Superior temporal gyrus (tissue), 1 donor: ENCODE measurements around the gene ELL.

Experiments used
- DNase-seq: peaks from one replicate; pipeline ENCODE4 v3.0.0-alpha.2; 2016; ENCODE audit errors: extremely low spot score

ELL gene

GRCh38 chr19:18504886-18505610, 16.8 kb downstream of the ELL start:
- DNase-seq: peak; percentile 9

GRCh38 chr19:18503971-18504885, 17.6 kb downstream of the ELL start:
- peak; percentile 35 for DNase-seq

DNA sequence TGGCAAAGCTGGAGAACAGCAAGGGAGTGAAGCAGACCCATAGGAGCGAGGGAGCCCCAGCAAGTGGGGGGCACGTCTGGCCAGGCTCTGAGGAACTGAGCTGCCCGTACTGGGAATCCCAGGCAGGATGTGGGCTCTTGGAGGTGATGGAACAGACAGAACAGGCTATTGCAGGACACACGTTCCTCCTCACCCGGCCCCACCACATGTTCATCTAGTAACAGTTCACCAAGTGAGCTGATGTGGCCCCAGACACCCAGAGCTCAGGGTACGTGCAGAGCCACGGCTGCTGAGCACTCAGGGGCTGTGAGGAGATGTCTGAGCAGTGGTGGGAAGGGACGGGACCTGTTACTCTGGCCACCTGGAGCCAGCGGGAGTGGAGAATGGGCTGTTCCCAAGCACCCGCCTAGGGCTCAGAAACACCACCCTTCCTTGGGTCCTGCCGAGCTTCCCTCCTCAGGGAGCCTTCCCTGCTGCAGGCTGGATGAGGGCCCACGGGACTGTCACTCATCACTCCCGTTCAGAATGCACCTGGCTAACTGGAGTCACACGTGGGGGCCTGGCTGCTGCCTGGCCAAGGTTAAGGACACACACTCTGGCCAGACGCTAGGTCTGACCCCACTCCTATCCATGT, 18.4 kb downstream of the ELL start:
- peak; percentile 9 for DNase-seq

DNA sequence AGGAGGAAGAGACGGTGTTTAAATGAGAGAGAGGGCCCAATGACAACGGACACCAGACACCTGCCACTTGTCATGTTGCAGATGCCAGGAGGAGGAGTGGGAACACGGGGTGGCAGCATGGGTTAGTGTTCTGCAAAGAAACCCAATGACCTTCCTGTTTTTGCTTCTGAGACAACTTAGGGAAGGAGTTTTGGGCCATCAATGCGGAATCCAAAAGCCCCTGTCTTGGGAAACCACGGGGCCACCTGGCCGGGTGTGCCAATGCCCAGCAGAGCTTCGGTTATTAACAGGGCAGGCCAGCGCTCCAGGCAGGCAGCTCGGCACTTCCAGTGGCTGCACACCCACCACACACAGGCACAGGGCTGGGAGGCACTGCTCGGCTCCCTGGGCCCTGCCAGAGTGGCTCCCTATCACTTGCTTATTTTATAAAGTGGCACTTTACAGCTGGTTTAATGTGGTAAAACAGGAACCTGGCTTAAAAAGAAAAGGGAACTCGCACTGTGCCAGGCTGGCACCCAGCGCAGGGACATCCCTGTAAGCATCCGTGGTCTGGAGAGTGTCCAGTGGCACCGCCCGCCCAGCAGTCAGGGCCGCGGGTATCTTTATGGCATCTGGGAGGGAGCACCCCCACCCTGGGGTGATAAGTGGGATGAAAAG, 19.1 kb downstream of the ELL start:
- DNase-seq: peak; percentile 46

DNA sequence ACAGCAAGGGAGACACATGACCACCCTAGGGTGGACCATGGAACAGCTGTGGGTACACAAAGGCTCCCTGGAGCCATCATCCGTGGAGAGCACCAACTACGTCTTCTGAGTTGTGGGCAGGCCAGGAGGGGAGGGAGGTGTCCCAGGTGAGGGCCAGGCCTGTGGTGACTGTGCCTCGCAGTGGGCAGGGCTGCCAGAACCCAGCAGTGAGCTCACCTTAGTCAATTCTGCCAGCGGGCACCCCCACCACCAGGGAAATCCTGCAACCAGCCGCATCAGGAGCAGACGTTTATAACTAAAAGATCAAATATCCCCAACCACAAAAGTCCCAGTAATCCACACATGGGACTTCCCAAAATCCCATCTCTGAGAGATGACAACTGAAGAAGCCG, 19.6 kb downstream of the ELL start:
- no peak for DNase-seq

GRCh38 chr19:18501832-18502231, 20.0 kb downstream of the ELL start:
- peak; percentile 7 for DNase-seq

- no peak for DNase-seq
Observed at GRCh38 chr19:18501351-18501750, 20.5 kb downstream of the ELL start.

DNA sequence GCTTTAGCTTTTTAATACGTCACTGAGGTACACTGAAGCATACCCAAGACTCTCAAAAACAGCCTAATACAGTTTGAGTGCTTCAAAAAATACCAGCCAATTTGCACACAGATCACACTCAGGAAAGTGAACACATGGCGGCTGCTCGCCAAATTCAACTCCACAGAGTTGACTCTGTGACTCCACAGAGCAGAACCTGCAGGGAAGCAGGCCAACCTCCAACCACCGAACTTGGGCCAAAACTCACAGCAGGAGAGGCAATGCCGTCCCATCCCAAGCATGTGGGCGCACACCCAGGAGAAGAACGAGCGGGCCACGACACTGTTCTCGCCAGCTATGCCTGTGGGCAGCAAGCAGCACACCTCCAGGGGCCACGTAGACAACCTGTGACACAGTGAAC, 21.1 kb downstream of the ELL start:
- peak; percentile 6 for DNase-seq

DNA sequence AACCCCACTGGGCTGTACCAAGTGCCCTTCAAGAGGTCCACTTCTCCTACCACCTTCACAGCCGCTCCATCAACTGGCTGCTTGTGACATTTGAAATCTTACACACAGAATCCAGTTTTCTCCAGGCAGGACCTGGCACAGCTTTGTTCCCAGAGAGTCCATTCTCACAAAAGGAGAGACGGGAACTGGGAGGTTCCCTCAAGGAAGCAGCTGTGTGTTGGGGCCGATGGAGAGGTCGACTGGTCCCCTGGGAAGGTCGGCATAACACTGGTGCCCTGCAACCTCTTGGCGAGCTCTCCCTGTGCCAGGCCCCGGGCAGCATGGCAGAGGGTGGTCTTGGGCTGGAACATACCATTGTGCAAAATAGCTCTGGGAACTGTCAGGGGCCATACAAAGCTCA, 21.5 kb downstream of the ELL start:
- no peak for DNase-seq

GRCh38 chr19:18499055-18499775, 22.7 kb downstream of the ELL start:
- no peak for DNase-seq

DNA sequence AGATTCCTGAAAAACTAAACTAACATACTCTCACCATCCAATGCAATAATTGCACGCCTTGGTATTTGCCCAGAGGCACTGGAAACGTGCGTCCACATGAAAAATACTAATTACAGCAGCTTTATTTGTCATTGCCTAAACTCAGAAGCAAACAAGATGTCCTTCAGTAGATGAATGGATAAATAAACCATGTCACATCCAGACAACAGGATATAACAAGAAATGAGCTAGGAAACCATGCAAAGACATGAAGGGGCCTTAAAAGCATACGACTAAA, 25.0 kb downstream of the ELL start:
- DNase-seq: no peak

DNA sequence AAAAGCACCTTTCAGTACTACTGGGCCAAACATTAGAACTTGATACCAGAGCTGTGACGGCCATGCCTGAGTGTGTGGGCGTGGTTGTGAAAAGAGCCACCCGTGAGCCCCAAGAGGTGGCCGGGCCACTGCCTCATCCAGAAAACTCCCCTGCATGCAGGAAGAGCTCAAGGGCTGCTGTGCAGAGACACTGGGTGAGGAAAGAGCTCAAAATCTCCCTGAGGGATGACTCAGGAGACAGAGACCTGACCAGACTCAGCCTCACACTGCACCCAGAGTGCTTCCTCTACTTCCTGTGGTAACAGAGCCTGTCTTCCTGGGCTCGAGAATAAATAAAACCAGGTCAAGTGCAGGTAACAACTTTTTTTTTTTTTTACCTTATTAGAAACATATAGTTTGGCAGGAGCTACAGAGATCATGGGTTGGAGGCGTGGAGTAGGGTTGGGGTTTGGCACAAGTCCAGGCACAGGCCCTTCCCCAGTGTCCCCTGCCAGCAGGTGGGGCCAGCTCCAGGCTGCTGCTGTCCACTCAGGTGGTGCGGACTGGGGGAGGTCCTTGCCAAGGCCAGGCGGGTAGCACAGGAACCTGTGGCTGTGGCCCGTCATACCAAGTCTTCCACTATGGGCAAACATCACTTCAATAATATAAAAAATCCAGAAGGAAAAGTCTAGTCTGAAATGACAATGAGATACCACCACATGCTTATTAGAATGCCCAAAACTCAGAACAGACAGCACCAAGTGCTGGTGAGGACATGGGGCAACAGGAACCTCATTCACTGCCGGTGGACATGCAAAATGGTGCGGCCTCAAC, 25.5 kb downstream of the ELL start:
- no peak for DNase-seq

DNA sequence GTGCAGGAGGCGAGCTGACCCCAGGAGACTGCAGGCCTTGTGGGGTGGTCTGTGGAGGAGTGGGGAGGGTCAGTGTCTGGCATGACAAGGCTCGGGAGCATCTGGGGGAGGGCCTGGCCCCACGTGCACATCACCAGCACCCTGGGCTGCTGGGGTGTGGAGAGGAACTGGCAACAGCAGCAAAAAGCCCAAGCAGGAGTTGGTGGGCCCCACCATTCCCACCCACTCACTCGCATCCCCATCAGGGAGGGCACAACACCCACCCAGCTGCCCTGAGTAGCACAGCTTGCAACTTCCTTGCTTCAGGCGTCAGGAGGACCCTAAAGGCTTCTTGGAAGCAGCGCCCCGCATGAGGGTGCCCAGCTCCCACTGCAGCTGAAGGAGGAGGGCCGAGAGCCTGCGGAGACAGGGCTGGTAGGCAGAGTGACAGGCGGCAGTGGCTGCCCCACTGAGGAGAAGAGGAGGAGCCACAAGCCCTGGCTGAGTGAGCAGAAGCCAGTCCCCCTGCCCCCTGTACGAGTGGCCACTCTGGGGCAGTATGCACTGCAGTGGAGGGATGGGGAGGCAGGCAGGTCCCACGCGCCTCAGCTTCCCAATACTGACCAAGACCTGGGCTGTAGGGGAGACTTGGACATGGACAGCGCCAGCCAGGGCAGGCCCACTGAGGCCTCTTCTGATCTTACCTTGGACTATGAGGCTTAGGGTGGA, 26.5 kb downstream of the ELL start:
- no peak for DNase-seq

GRCh38 chr19:18494267-18494607, 27.6 kb downstream of the ELL start:
- DNase-seq: no peak

DNA sequence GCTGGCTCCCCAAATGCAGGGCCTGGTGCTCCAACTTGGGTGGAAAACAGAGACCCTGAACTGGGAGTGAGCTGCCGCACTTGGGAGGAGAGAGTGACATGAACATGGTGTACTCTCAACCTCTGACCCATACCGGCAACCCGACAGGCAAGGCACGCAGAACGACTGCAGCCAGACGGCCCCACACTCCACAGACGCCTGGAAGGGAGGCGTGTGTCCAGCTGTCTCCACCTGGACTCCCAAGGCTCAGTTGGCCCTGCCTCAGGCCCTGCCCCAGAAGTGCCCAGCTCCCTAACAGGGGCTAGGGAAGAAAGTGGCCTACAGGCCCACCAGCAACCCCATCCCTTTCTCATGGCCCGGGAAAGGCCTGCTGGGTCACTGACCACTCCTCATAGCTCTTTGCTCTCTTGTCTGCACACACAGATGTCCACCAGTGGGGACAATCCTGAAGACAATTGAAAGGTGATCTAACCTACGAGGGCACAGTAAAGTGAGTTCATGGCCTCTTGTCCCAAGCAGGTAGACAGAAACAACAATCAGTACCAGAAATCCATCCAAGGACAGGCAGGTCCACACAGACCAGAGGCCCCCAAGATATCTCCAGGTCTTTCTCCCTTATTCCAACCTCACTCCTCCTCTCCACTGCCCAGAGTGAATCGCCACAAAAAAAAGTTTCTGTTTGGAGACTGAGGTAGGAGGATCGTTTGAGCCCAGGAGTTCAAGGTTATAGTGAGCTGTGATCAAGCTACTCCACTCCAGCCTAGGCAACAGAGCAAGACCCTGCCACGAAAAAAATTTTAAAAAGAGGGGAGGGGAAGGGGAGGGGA, 28.2 kb downstream of the ELL start:
- DNase-seq: no peak

GRCh38 chr19:18491995-18492953, 29.6 kb downstream of the ELL start:
- peak; percentile 3 for DNase-seq

DNA sequence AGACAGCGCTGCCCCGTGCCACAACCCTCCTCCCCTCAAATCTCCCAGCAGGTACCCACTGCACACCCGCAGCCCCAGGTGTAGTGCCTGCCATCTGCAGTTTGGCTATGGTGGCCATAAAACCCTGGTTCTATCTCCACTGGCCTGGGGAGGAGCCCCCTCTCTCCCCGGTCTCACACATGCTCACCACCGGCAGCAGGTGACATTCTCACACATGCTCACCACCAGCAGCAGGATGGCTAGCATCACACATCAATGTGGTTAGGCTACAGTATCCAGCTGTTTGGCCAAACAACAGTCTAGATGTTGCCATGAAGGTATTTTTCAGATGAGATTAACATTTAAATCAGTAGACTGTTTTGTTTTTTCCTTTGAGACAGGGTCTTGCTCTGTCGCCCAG, 31.1 kb downstream of the ELL start:
- DNase-seq: no peak

GRCh38 chr19:18489627-18490184, 32.2 kb downstream of the ELL start:
- DNase-seq: no peak
